ENCODE measurements around the gene AGBL4.
"Not testable (repeated sequence)": the region's sequence is repeated elsewhere in the genome, so short reads cannot be mapped to it uniquely, and the experiment has no call there.

Gene AGBL4

GRCh38 chr1:49298304-49298703 is 725.5 kb downstream of the AGBL4 start:
- no peak for DNase-seq

- DNase-seq: no peak
Observed at GRCh38 chr1:49297783-49298182, 726.0 kb downstream of the AGBL4 start.

- no peak for DNase-seq
Observed at GRCh38 chr1:49294539-49294938, 729.2 kb downstream of the AGBL4 start.

- DNase-seq: no peak
Observed at GRCh38 chr1:49293016-49293415, 730.7 kb downstream of the AGBL4 start.

- not testable (repeated sequence) for DNase-seq
Observed at GRCh38 chr1:49257211-49258049, 766.3 kb downstream of the AGBL4 start.

- DNase-seq: no peak
Observed at GRCh38 chr1:49252917-49253316, 770.8 kb downstream of the AGBL4 start.

GRCh38 chr1:49251019-49251784 is 772.6 kb downstream of the AGBL4 start:
- DNase-seq: no peak

GRCh38 chr1:49240709-49241221 is 783.0 kb downstream of the AGBL4 start:
- DNase-seq: no peak

GRCh38 chr1:49234988-49235387 is 788.8 kb downstream of the AGBL4 start:
- DNase-seq: no peak

- DNase-seq: no peak
Observed at GRCh38 chr1:49229555-49229954, 794.2 kb downstream of the AGBL4 start.

- no peak for DNase-seq
Observed at GRCh38 chr1:49226758-49227157, 797.0 kb downstream of the AGBL4 start.

GRCh38 chr1:49225464-49225863 is 798.3 kb downstream of the AGBL4 start:
- no peak for DNase-seq

- no peak for DNase-seq
Observed at GRCh38 chr1:49213301-49213700, 810.5 kb downstream of the AGBL4 start.

- no peak for DNase-seq
Observed at GRCh38 chr1:49208712-49209111, 815.0 kb downstream of the AGBL4 start.

- no peak for DNase-seq
Observed at GRCh38 chr1:49204720-49205119, 819.0 kb downstream of the AGBL4 start.

- DNase-seq: no peak
Observed at GRCh38 chr1:49200738-49201137, 823.0 kb downstream of the AGBL4 start.

GRCh38 chr1:49199564-49199963 is 824.2 kb downstream of the AGBL4 start:
- no peak for DNase-seq

GRCh38 chr1:49197081-49197480 is 826.7 kb downstream of the AGBL4 start:
- no peak for DNase-seq

- no peak for DNase-seq
Observed at GRCh38 chr1:49190138-49190537, 833.6 kb downstream of the AGBL4 start.

GRCh38 chr1:49187056-49187455 is 836.7 kb downstream of the AGBL4 start:
- no peak for DNase-seq

- DNase-seq: no peak
Observed at GRCh38 chr1:49185450-49185980, 838.2 kb downstream of the AGBL4 start.

- no peak for DNase-seq
Observed at GRCh38 chr1:49183489-49183888, 840.3 kb downstream of the AGBL4 start.

GRCh38 chr1:49181033-49181432 is 842.7 kb downstream of the AGBL4 start:
- no peak for DNase-seq
